22Rv1 (cell line): ENCODE measurements around the gene PRKCB.

Source experiments
- CTCF ChIP-seq: fragments of 450-650 bp; IDR thresholded peaks from 2 replicates; pipeline ENCODE4 v1.5.1; 2017; ENCODE audit warnings: mild to moderate bottlenecking
- ZFX ChIP-seq: fragments of 450-650 bp; IDR thresholded peaks from 2 replicates; pipeline ENCODE4 v1.6.1; 2017; ENCODE audit warnings: antibody characterized with exemption, borderline replicate concordance

GRCh38 chr16:23991066-23991465 is 155.3 kb downstream of the PRKCB start:
- TF ChIP-seq CTCF (no peak), ZFX (no peak)
